ENCODE data around the gene WWOX. TPM values are rescaled to one million over a fixed set of nuclear protein-coding genes. Genes with fewer than 3 reads are reported as not detected.

Gene WWOX
- total RNA-seq, 1 donor from 2014 or later, result 18.6 TPM

DNA sequence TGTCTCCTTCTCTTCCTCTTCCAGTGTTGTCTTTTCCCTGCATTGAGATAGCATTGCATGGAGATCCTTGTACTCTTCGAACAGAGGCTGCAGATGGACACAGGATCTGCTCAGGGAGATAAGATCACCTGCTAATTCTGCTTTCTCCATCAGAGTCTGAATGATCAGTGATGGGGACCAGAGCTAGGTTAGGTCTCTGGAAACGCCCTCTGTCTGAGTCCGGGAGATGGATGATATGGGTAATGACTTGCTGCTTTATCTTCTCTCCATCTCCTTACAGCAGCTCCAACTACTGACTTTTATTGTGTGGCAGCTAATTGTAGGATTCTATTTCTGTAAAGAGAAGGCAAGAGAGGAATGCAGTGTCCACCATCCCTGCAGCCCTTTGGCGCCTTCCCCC, 435.6 kb downstream of the WWOX start:
- Mint-ChIP-seq H3K4me1 (ENCODE audit: unreplicated experiment) (no peaks in the 10 kb centered on the region), H3K9me3 (ENCODE audit: unreplicated experiment) (no peaks in the 10 kb centered on the region), H3K4me3 (ENCODE audit: unreplicated experiment) (no peak overlapping the region), H3K27me3 (ENCODE audit: unreplicated experiment) (no peaks in the 10 kb centered on the region), H3K27ac (ENCODE audit: unreplicated experiment) (no peak overlapping the region), H3K36me3 (ENCODE audit: low read depth, unreplicated experiment) (no peaks in the 10 kb centered on the region)
- no peak for TF ChIP-seq CTCF (IDR thresholded peaks at IDR 0.05; ENCODE audit: unreplicated experiment)
- no peak for DNase-seq (ENCODE audit: low spot score)

GRCh38 chr16:78537511-78537910, 438.1 kb downstream of the WWOX start:
- Mint-ChIP-seq H3K4me3 (ENCODE audit: unreplicated experiment) (no peak overlapping the region), H3K36me3 (ENCODE audit: low read depth, unreplicated experiment) (no peaks in the 10 kb centered on the region), H3K27me3 (ENCODE audit: unreplicated experiment) (no peaks in the 10 kb centered on the region), H3K9me3 (ENCODE audit: unreplicated experiment) (no peaks in the 10 kb centered on the region), H3K27ac (ENCODE audit: unreplicated experiment) (no peak overlapping the region), H3K4me1 (ENCODE audit: unreplicated experiment) (no peaks in the 10 kb centered on the region)
- TF ChIP-seq CTCF (IDR thresholded peaks at IDR 0.05; ENCODE audit: unreplicated experiment), result no peak
- no peak for DNase-seq (ENCODE audit: low spot score)

GRCh38 chr16:78538292-78538691, 438.8 kb downstream of the WWOX start:
- no peaks in the 10 kb centered on the region for H3K4me1 Mint-ChIP-seq (ENCODE audit: unreplicated experiment)
- no peak overlapping the region for H3K27ac Mint-ChIP-seq (ENCODE audit: unreplicated experiment)
- no peaks in the 10 kb centered on the region for H3K9me3 Mint-ChIP-seq (ENCODE audit: unreplicated experiment)
- no peaks in the 10 kb centered on the region for H3K27me3 Mint-ChIP-seq (ENCODE audit: unreplicated experiment)
- no peaks in the 10 kb centered on the region for H3K36me3 Mint-ChIP-seq (ENCODE audit: low read depth, unreplicated experiment)
- TF ChIP-seq CTCF (IDR thresholded peaks at IDR 0.05; ENCODE audit: unreplicated experiment), result no peak
- no peak overlapping the region for H3K4me3 Mint-ChIP-seq (ENCODE audit: unreplicated experiment)
- DNase-seq (ENCODE audit: low spot score), result no peak

DNA sequence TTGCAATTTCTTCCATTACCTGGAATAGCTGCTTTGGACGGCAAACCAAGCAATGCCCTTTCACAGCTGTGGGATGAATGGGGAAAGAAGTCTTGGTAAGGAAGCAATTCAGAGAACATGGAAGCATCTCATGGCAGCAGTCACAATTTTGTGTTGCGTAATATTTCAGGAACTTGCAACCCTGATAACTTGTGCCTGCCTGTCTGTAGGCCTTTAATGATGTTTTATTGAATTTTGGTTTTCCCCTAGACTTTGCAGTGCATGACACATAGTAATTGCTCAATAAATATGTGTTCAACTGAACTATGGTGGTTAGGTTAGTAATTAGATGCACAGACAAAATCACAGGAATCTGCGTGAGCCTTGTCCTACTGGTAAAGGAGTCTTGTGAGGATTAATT, 439.5 kb downstream of the WWOX start:
- Mint-ChIP-seq H3K4me3 (ENCODE audit: unreplicated experiment) (no peak overlapping the region), H3K27ac (ENCODE audit: unreplicated experiment) (no peak overlapping the region), H3K9me3 (ENCODE audit: unreplicated experiment) (no peaks in the 10 kb centered on the region), H3K36me3 (ENCODE audit: low read depth, unreplicated experiment) (no peaks in the 10 kb centered on the region), H3K27me3 (ENCODE audit: unreplicated experiment) (no peaks in the 10 kb centered on the region), H3K4me1 (ENCODE audit: unreplicated experiment) (no peaks in the 10 kb centered on the region)
- no peak for TF ChIP-seq CTCF (IDR thresholded peaks at IDR 0.05; ENCODE audit: unreplicated experiment)
- no peak for DNase-seq (ENCODE audit: low spot score)

DNA sequence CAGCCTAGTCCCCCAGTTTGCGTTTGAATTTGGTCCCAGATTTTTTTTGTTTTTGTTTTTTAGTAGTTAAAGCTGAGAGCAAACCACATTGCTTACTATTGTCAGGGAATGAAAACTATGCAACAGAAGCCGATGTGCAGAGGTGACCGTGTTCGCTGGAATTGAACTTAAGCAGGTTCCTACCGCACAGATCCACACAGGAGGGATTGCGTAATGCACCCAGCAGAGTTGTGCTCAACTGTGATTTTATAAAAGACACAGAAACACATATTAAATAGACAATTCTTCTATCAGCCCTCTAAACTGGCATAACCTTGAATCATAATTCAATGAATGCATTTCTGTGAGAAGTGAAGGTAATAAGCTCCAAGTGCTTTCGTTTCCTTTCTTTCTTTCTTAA, 443.0 kb downstream of the WWOX start:
- H3K27me3 Mint-ChIP-seq (ENCODE audit: unreplicated experiment), result no peaks in the 10 kb centered on the region
- DNase-seq (ENCODE audit: low spot score), result no peak
- no peaks in the 10 kb centered on the region for H3K9me3 Mint-ChIP-seq (ENCODE audit: unreplicated experiment)
- H3K27ac Mint-ChIP-seq (ENCODE audit: unreplicated experiment), result no peak overlapping the region
- H3K36me3 Mint-ChIP-seq (ENCODE audit: low read depth, unreplicated experiment), result no peaks in the 10 kb centered on the region
- TF ChIP-seq CTCF (IDR thresholded peaks at IDR 0.05; ENCODE audit: unreplicated experiment), result no peak
- H3K4me1 Mint-ChIP-seq (ENCODE audit: unreplicated experiment), result no peaks in the 10 kb centered on the region
- no peak overlapping the region for H3K4me3 Mint-ChIP-seq (ENCODE audit: unreplicated experiment)
